HG02759 (cell line): Measurements from ENCODE around the gene MRPS14.
A peak's percentile ranks its signal among the peaks of the same experiment; 100 is the strongest.
"Not testable (repeated sequence)": the region's sequence is repeated elsewhere in the genome, so short reads cannot be mapped to it uniquely, and the experiment has no call there.

ENCODE experiments used
- ATAC-seq: cut with Tn5 transposase; IDR thresholded peaks from one replicate; pipeline ENCODE4 v1.9.1; 2021; ENCODE audit warnings: mild to moderate bottlenecking, moderate library complexity; ENCODE audit not compliant: unreplicated experiment

The MRPS14 gene

GRCh38 chr1:175023043-175023921, at the start of gene MRPS14:
Gene MRPS14, minus strand, starts transcription at chr1:175023425. Its CDS starts 17 bp downstream, at chr1:175023408.
- ATAC-seq: peak; percentile 94

GRCh38 chr1:175072099-175072951, 49.1 kb upstream of the MRPS14 start:
- ATAC-seq: peak; percentile 67

DNA sequence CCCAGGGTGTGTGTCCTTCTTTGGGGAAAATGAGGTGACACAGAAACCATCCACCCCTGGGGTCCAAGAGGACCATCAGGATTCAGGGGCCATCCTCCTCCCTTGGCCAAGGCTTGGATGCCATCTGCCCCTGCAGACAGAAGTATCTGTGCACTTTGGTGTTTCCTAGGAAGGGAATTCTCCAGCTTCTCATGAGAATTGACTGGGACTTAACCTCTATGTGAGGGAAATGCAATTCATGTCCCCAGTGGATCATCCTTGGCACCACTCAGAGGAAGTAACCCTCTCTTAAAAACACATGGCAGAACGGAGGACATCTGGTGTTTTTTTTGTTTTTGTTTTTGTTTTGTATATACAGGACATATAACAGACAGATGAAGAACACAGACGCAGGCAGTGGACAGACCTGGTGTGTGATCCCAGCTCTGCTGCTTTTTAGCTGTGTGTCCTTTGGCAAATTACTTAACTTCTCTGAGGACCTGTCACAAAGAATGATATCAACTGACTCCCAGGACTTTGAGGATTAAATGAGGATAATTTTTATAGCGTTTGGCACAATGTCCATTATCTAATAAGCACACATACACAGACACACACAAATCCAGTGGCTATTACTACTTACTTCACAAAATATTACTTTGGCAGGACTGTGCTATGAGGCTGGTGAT, 48.2 kb upstream of the MRPS14 start:
- ATAC-seq: no peak

DNA sequence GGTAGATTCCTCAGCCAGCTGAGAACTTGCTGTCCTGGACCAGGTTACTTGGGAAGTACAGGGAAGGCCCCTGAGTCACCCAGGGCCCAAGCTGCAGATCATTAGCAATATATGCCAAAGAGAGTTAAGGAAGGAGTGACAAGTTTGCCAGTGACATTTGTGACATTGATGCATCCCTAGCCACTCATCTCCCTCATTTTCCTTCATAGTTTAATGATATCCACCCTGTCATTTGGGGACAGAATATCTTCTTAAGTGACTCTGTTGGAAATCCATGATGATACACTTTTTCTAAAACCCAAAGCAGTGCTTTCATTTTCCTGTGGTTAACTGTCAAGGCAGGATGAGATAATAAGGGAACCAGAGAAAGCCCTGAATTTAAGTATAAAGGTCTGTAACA, 47.6 kb upstream of the MRPS14 start:
- ATAC-seq: no peak

DNA sequence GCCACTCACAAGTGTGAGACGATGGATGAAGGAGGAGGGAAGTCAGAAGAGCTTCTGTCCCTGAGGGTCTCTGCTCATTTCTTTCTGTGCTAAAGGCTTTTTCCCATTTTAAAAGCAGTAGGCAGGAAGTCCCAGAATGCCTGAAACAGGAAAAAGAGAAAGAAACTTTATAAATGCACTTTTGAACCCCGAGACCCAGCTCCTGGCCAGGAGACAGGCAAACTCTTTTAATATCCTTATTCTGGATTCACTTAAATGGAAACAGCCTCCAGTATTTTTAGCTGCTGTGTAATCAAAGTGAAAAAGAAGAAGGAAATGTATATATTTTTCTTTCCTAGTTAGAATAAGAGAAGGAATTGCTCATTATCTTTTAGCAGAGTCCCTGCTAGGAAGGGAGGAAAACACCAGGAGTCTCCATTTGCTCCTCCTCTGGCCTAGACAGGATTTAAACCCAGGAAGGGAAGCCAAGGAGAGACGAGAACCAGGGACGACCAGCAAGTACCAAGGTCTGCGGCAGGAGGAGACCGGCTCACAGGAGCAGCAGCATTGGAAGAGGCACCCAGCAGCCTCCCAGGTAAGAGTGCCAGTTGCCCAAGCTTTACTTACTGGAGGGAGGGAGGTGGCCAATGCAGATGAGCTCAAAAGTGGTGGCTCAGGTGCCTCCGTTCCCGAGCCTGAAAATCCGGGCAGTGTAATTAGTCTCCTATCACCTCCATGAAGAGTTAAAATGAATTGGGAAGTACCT, 44.3 kb upstream of the MRPS14 start, which contains the start of gene TNN:
Gene TNN (plus strand): TSS at position 472 of the 745 bp plus-strand sequence. CDS start 9,586 bp downstream, outside the sequence.
- ATAC-seq: no peak

- ATAC-seq: no peak
These were observed 39.6 kb upstream of the MRPS14 start for GRCh38 chr1:175062858-175063257.

GRCh38 chr1:175062339-175062738, 39.1 kb upstream of the MRPS14 start:
- no peak for ATAC-seq

GRCh38 chr1:175054736-175055135, 31.5 kb upstream of the MRPS14 start:
- ATAC-seq: no peak

- ATAC-seq: no peak
These were observed 27.8 kb upstream of the MRPS14 start for GRCh38 chr1:175050992-175051391.

GRCh38 chr1:175045519-175045918, 22.3 kb upstream of the MRPS14 start:
- ATAC-seq: no peak

- ATAC-seq: no peak
These were observed 21.9 kb upstream of the MRPS14 start for GRCh38 chr1:175045097-175045496.

DNA sequence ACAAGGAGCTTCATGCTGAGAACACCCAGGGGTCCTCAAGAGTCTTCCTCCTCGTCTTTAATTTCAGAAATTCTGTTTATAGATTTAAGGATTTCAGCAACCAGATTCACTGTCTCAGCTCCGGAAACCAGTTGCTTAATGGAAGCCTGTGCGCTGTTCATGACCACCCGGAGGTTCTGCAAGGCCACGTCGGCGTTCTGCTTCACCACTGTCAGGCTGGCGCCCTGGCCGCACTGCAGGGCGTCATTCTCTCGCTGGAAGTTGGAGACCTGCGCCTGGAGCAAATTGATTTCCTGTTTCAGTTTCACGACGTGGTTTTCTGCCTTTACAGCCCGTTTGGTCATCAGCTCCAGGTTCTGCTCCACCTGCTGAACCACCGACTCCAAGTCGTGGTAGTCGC, 21.4 kb upstream of the MRPS14 start:
- ATAC-seq: not testable (repeated sequence)

DNA sequence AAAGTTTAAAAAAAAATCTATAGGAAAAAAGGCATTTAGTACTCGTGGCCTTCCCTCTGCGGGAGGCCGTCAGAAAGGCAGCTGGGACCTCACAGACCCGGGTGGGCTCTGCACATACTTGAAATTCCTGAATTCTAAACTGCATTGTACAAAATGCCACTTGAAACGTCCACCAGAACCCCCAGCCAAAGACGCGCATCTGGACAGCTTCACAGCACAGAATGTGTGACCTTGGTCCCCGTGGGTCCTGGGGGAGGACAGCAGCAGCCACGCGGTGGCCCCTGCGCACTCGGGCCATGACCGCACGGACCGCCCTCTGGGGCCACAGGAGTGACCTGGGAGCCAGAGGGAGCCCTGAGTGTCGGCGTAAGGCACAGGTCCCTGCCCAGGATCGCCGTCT, 20.6 kb upstream of the MRPS14 start:
- no peak for ATAC-seq

DNA sequence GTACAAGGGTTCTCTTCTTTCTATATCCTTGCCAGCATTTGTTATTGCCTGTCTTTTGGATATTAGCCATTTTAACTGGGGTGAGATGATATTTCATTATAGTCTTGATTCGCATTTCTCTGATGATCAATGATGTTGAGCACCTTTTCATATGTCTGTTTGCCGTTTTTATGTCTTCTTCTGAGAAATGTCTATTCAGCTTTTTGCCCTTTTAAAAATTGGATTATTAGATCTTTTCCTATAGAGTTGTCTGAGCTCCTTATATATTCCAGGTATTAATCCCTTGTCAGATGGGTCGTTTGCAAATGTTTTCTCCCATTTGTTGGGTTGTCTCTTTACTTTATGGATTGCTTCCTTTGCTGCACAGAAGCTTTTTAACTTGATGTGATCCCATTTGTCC, 19.4 kb upstream of the MRPS14 start:
- no peak for ATAC-seq

- ATAC-seq: no peak
These were observed 17.2 kb upstream of the MRPS14 start for GRCh38 chr1:175040324-175040879.

- no peak for ATAC-seq
These were observed 14.2 kb upstream of the MRPS14 start for GRCh38 chr1:175037416-175037815.

GRCh38 chr1:175036476-175036875, 13.3 kb upstream of the MRPS14 start:
- no peak for ATAC-seq

DNA sequence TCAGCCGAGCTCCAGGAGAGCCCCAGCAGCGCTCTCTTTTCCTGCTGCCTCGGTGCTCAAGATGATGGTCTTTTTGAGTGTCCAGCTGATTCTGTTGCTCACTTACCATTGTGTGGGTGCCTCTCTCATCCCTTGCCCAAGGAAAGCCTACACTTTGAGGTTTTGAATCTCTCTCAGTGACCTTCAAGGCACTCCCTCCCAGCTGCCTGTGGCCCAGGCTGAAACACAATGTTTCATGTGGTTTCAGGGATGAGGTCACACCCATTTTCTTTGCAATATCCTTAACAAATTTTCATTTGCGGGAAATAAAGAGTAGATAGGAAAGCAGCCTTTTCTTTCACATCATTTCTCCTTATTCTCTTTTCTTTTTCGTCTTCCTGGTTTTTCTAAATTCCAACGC, 12.6 kb upstream of the MRPS14 start:
- ATAC-seq: no peak

GRCh38 chr1:175034775-175035174, 11.6 kb upstream of the MRPS14 start:
- no peak for ATAC-seq

DNA sequence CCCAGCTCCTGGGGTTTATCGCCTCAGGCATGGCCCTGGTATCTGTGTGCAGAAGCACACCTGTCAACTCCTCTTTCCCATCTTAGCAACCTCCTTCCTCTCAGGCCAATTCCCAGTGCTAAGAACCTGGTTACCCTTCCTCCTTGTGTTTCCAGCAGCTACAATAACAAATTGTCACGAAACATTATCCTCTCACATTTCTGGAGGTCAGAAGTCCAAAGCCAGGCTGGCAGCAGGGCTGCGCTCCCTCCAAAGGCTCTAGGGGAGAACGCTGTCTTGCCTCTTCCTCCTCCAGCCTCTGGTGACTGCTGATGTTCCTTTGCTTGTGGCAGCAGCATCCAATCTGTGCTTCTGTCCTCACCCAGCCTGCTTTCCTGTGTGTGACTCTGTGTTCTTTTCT, 10.7 kb upstream of the MRPS14 start:
- no peak for ATAC-seq
